ENCODE measurements around the gene SFXN3. TPM values are rescaled to one million over a fixed set of nuclear protein-coding genes. Genes with fewer than 3 reads are reported as not detected.

The SFXN3 gene
- total and polyA plus RNA-seq, 2 of the 13 experiments (the other 11 are each of a cell fraction or from before 2014, with no cell fraction given) = 16.8 to 71.5 TPM

DNA sequence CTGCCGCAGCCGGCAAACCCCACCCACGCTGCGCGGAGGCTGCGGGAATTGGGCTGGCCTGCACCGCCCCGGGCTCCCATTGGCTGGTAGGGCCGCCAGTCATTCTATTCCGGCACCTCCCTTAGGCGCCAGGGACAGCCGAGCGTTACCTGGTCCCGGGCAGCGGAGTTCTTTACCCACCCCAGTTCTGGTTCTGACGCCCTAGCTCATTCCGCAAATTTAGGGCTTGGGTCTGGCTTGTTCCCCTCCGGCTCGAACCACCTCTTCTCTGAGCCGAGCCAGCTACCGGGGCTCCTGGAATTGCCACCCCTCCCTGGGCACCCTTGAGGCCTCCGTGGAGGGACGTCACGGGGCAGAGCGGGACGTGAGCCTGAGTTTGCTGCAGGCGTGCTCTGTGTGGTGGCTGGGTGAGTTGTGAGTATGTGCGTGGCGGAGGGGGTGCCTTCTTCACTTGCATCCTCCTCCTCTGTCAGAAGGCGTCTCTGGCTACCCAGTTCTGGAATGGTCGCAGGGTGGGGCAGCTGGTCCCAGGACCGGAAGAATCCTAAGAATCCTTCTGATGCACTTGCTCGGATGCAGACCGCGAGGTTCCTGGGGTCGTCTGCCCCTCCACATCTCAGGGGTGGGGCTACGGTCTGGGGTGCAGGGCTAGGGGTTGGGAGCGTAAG, at the start of gene SFXN3, which contains the start of gene PDZD7 (continued):
- TF ChIP-seq ZNF687 (CRISPR knock-in tag; IDR thresholded peaks at IDR 0.05) (peak; percentile 52), MYC (CRISPR knock-in tag; IDR thresholded peaks at IDR 0.05; ENCODE audit: borderline replicate concordance) (no peak), FOXK2 (IDR thresholded peaks at IDR 0.05) (no peak), ZNF274 (CRISPR knock-in tag; IDR thresholded peaks at IDR 0.05) (no peak), ZNF510 (CRISPR knock-in tag; IDR thresholded peaks at IDR 0.05; ENCODE audit: low read depth) (no peak), ZNF674 (CRISPR knock-in tag; IDR thresholded peaks at IDR 0.05; ENCODE audit: low read depth) (no peak), SMARCE1 (IDR thresholded peaks at IDR 0.05; ENCODE audit: borderline replicate concordance) (no peak), AGO1 (IDR thresholded peaks at IDR 0.05; ENCODE audit: low read depth, low read length, poor library complexity, severe bottlenecking) (no peak), KAT2B (IDR thresholded peaks at IDR 0.05; ENCODE audit: borderline replicate concordance, low read depth, low read length) (no peak), HNRNPK (IDR thresholded peaks at IDR 0.05; ENCODE audit: low read depth, low read length, poor library complexity, severe bottlenecking) (no peak), ZNF180 (CRISPR knock-in tag; IDR thresholded peaks at IDR 0.05; ENCODE audit: borderline replicate concordance, low read depth) (no peak), GABPB1 (CRISPR knock-in tag; IDR thresholded peaks at IDR 0.05) (peak; percentile 70; the same call in 1 of the 2 replicates), MTA1 (CRISPR knock-in tag; IDR thresholded peaks at IDR 0.05; ENCODE audit: borderline replicate concordance) (no peak), EED (CRISPR knock-in tag; IDR thresholded peaks at IDR 0.05) (no peak), ZNF557 (CRISPR knock-in tag; IDR thresholded peaks at IDR 0.05) (no peak), AKNA (CRISPR knock-in tag; IDR thresholded peaks at IDR 0.05; ENCODE audit: borderline replicate concordance) (no peak), SNAPC2 (CRISPR knock-in tag; IDR thresholded peaks at IDR 0.05) (no peak; the same call in 1 of the 2 replicates), ZNF468 (CRISPR knock-in tag; IDR thresholded peaks at IDR 0.05) (no peak), ATAD3A (CRISPR knock-in tag; IDR thresholded peaks at IDR 0.05) (no peak), BCL6 (CRISPR knock-in tag; IDR thresholded peaks at IDR 0.05) (no peak)
- TF ChIP-seq, protein P1, sequence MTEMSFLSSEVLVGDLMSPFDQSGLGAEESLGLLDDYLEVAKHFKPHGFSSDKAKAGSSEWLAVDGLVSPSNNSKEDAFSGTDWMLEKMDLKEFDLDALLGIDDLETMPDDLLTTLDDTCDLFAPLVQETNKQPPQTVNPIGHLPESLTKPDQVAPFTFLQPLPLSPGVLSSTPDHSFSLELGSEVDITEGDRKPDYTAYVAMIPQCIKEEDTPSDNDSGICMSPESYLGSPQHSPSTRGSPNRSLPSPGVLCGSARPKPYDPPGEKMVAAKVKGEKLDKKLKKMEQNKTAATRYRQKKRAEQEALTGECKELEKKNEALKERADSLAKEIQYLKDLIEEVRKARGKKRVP (CRISPR knock-in tag; IDR thresholded peaks at IDR 0.05) = no peak
